Measurements from ENCODE around the gene CSGALNACT2.
"Not testable (repeated sequence)": the region's sequence is repeated elsewhere in the genome, so short reads cannot be mapped to it uniquely, and the experiment has no call there.

The CSGALNACT2 gene

DNA sequence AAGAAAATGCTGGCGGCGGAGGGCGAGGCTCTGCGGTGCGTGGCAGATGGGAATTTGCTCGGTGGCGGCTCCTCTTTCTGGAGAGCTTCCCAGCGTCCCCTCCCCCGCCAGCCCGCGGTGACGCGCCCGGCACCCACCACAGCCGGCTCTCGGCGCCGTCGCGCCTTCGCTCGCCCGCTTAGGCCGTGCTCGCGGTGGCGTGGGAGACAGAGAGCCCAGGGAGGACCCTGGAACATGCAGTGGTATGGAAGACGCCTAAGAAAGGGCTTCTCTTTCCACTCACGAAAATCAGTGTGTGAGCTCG lies 576 bp upstream of the CSGALNACT2 start:
- Histone ChIP-seq H3K4me1 (ENCODE audit: control insufficient read depth, low read depth, low read length) (no peaks in the 10 kb centered on the region), H3K27me3 (ENCODE audit: control insufficient read depth, insufficient read depth, low read length) (peaks cover 23% of the 10 kb centered on the region), H3K4me3 (ENCODE audit: low read length) (peak overlapping the region; percentile 87), H3K9ac (ENCODE audit: low read length) (peak overlapping the region; percentile 49), H3K27ac (ENCODE audit: low read length) (no peak overlapping the region), H3K9me3 (ENCODE audit: control insufficient read depth, low read depth, low read length) (no peaks in the 10 kb centered on the region), H3K36me3 (ENCODE audit: control insufficient read depth, low read depth, low read length) (no peaks in the 10 kb centered on the region)

- peaks cover 4% of the 10 kb centered on the region for H3K4me1 ChIP-seq (ENCODE audit: control insufficient read depth, low read depth, low read length)
Observed at GRCh38 chr10:43138757-43139241, 554 bp downstream of the CSGALNACT2 start.

DNA sequence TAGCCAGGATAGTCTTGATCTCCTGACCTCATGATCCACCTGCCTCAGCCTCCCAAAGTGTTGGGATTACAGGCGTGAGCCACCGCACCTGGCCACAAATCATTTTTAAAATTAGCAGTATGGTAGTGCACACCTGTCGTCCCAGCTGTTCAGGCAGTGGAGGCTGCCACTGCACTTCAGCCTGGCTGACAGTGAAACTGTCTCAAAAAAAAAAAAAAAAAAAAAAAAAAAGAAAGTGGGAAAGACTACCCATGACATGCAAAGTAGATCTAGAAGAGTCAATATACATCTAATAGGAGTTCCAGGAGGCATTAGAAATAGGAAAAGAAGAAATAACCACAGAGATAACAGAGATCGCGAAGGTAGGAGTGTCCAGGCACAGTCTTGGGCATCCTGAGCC lies 3.2 kb downstream of the CSGALNACT2 start:
- H3K9ac ChIP-seq (ENCODE audit: low read length) = no peak overlapping the region
- H3K4me1 ChIP-seq (ENCODE audit: control insufficient read depth, low read depth, low read length) = peaks cover 9% of the 10 kb centered on the region
- no peaks in the 10 kb centered on the region for H3K9me3 ChIP-seq (ENCODE audit: control insufficient read depth, low read depth, low read length)
- peaks cover 23% of the 10 kb centered on the region for H3K27me3 ChIP-seq (ENCODE audit: control insufficient read depth, insufficient read depth, low read length)
- H3K36me3 ChIP-seq (ENCODE audit: control insufficient read depth, low read depth, low read length) = no peaks in the 10 kb centered on the region
- no peak overlapping the region for H3K4me3 ChIP-seq (ENCODE audit: low read length)
- no peak overlapping the region for H3K27ac ChIP-seq (ENCODE audit: low read length)

More at GRCh38 chr10:43138757-43139241, 554 bp downstream of the CSGALNACT2 start:
- H3K27ac ChIP-seq (ENCODE audit: low read length) = no peak overlapping the region
- no peaks in the 10 kb centered on the region for H3K9me3 ChIP-seq (ENCODE audit: control insufficient read depth, low read depth, low read length)
- peak overlapping the region; percentile 87 for H3K4me3 ChIP-seq (ENCODE audit: low read length)
- peak overlapping the region; percentile 31 for H3K9ac ChIP-seq (ENCODE audit: low read length)
- H3K36me3 ChIP-seq (ENCODE audit: control insufficient read depth, low read depth, low read length) = no peaks in the 10 kb centered on the region
- H3K27me3 ChIP-seq (ENCODE audit: control insufficient read depth, insufficient read depth, low read length) = peaks cover 23% of the 10 kb centered on the region

GRCh38 chr10:43145311-43145710 lies 7.1 kb downstream of the CSGALNACT2 start:
- H3K36me3 ChIP-seq (ENCODE audit: control insufficient read depth, low read depth, low read length) = no peaks in the 10 kb centered on the region
- H3K27ac ChIP-seq (ENCODE audit: low read length) = no peak overlapping the region
- H3K9me3 ChIP-seq (ENCODE audit: control insufficient read depth, low read depth, low read length) = no peaks in the 10 kb centered on the region
- H3K9ac ChIP-seq (ENCODE audit: low read length) = no peak overlapping the region
- H3K4me3 ChIP-seq (ENCODE audit: low read length) = no peak overlapping the region
- H3K4me1 ChIP-seq (ENCODE audit: control insufficient read depth, low read depth, low read length) = peaks cover 9% of the 10 kb centered on the region
- H3K27me3 ChIP-seq (ENCODE audit: control insufficient read depth, insufficient read depth, low read length) = no peaks in the 10 kb centered on the region

GRCh38 chr10:43145936-43146335 lies 7.7 kb downstream of the CSGALNACT2 start:
- not testable (repeated sequence) for H3K9ac ChIP-seq (ENCODE audit: low read length); H3K9me3 ChIP-seq (ENCODE audit: control insufficient read depth, low read depth, low read length); H3K27me3 ChIP-seq (ENCODE audit: control insufficient read depth, insufficient read depth, low read length); H3K27ac ChIP-seq (ENCODE audit: low read length); H3K4me3 ChIP-seq (ENCODE audit: low read length); H3K4me1 ChIP-seq (ENCODE audit: control insufficient read depth, low read depth, low read length); H3K36me3 ChIP-seq (ENCODE audit: control insufficient read depth, low read depth, low read length)

DNA sequence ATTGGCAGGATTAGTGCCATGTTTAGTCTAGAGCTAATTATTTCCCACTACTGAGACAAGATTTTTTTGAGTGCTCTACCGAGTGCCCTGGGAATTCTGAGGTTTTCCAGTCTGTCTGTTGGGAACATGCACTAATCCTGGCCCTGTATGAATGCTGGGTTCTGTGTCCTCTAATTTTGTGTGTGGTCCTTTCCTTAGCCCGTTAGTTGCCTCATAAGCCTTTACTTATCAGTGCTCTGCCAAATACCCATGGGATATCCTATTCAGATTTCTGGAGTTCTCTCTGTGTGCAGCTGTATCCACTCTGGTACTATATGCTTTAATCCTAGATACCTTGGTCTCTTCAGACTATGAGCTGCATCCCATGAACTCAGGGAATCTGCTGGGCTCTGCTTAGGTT lies 13.1 kb downstream of the CSGALNACT2 start:
- no peak overlapping the region for H3K27ac ChIP-seq (ENCODE audit: low read length)

DNA sequence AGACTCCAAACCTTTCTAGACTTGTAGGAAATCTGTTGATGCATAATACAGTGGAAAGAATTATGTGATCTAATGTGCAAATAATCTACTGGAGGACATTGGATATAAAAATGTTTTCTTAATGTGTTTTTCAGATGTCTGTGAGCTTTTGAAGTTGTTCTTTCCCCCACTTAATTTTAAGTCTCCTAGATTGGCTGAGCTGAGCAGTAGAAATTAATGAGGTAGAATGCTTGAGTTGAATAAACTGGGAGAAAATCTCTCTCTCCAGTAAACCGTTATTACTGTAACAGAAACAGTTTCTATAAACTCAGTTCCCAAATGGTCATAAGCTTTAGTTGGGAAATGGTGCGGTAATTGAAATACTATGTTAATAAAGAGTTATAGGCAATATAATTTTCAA lies 15.7 kb downstream of the CSGALNACT2 start:
- Histone ChIP-seq H3K4me3 (ENCODE audit: low read length) (no peak overlapping the region), H3K36me3 (ENCODE audit: control insufficient read depth, low read depth, low read length) (no peaks in the 10 kb centered on the region), H3K27ac (ENCODE audit: low read length) (no peak overlapping the region), H3K9me3 (ENCODE audit: control insufficient read depth, low read depth, low read length) (no peaks in the 10 kb centered on the region), H3K4me1 (ENCODE audit: control insufficient read depth, low read depth, low read length) (no peaks in the 10 kb centered on the region), H3K27me3 (ENCODE audit: control insufficient read depth, insufficient read depth, low read length) (no peaks in the 10 kb centered on the region), H3K9ac (ENCODE audit: low read length) (no peak overlapping the region)

More for the DNA sequence above, 13.1 kb downstream of the CSGALNACT2 start:
- no peak overlapping the region for H3K9ac ChIP-seq (ENCODE audit: low read length)
- no peaks in the 10 kb centered on the region for H3K27me3 ChIP-seq (ENCODE audit: control insufficient read depth, insufficient read depth, low read length)
- H3K4me1 ChIP-seq (ENCODE audit: control insufficient read depth, low read depth, low read length) = no peaks in the 10 kb centered on the region
- H3K36me3 ChIP-seq (ENCODE audit: control insufficient read depth, low read depth, low read length) = no peaks in the 10 kb centered on the region
- H3K9me3 ChIP-seq (ENCODE audit: control insufficient read depth, low read depth, low read length) = no peaks in the 10 kb centered on the region
- H3K4me3 ChIP-seq (ENCODE audit: low read length) = no peak overlapping the region

- H3K4me1 ChIP-seq (ENCODE audit: control insufficient read depth, low read depth, low read length) = no peaks in the 10 kb centered on the region
- no peaks in the 10 kb centered on the region for H3K36me3 ChIP-seq (ENCODE audit: control insufficient read depth, low read depth, low read length)
- H3K4me3 ChIP-seq (ENCODE audit: low read length) = no peak overlapping the region
- no peak overlapping the region for H3K9ac ChIP-seq (ENCODE audit: low read length)
- no peaks in the 10 kb centered on the region for H3K9me3 ChIP-seq (ENCODE audit: control insufficient read depth, low read depth, low read length)
- H3K27ac ChIP-seq (ENCODE audit: low read length) = no peak overlapping the region
- H3K27me3 ChIP-seq (ENCODE audit: control insufficient read depth, insufficient read depth, low read length) = no peaks in the 10 kb centered on the region
Observed at GRCh38 chr10:43155221-43155620, 17.0 kb downstream of the CSGALNACT2 start.

- Histone ChIP-seq H3K4me1 (ENCODE audit: control insufficient read depth, low read depth, low read length) (no peaks in the 10 kb centered on the region), H3K4me3 (ENCODE audit: low read length) (no peak overlapping the region), H3K9ac (ENCODE audit: low read length) (no peak overlapping the region), H3K27ac (ENCODE audit: low read length) (no peak overlapping the region), H3K27me3 (ENCODE audit: control insufficient read depth, insufficient read depth, low read length) (no peaks in the 10 kb centered on the region), H3K36me3 (ENCODE audit: control insufficient read depth, low read depth, low read length) (no peaks in the 10 kb centered on the region), H3K9me3 (ENCODE audit: control insufficient read depth, low read depth, low read length) (no peaks in the 10 kb centered on the region)
Observed at GRCh38 chr10:43155741-43156140, 17.5 kb downstream of the CSGALNACT2 start.

DNA sequence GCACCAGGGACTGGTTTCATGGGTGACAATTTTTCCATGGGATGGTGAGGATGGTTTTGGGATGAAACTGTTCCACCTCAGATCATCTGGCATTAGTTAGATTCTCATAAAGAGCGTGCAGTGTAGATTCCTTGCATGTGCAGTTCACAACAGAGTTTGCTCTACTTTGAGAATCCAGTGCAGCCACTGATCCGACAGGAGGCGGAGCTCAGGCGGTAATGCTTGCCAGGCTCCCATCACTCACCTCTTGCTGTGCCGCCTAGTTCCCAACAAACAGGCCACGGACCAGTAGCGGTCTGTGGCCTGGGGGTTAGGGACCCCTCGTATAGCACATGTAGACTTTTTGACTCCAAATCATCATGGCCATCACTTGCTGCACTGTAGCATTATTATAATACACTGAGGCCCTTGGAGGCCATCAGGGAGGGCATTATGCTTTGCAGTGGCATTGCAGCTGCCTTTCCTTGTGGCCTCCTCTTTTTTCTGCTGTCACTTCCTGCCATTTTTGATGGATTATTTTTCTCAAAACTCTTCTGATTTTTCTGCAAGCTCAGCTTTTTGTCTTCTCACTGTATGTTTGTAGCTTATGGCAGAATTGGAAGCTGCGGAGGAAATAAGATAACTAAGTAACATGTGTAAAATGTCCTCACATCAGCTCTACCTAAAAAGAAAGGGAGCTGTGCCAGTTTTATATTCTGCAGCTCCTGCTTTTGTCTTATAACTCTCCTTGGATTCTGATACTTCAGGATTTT lies 18.5 kb downstream of the CSGALNACT2 start:
- Histone ChIP-seq H3K9ac (ENCODE audit: low read length) (no peak overlapping the region), H3K27me3 (ENCODE audit: control insufficient read depth, insufficient read depth, low read length) (no peaks in the 10 kb centered on the region), H3K27ac (ENCODE audit: low read length) (no peak overlapping the region), H3K36me3 (ENCODE audit: control insufficient read depth, low read depth, low read length) (no peaks in the 10 kb centered on the region), H3K4me1 (ENCODE audit: control insufficient read depth, low read depth, low read length) (no peaks in the 10 kb centered on the region), H3K9me3 (ENCODE audit: control insufficient read depth, low read depth, low read length) (no peaks in the 10 kb centered on the region), H3K4me3 (ENCODE audit: low read length) (no peak overlapping the region)

DNA sequence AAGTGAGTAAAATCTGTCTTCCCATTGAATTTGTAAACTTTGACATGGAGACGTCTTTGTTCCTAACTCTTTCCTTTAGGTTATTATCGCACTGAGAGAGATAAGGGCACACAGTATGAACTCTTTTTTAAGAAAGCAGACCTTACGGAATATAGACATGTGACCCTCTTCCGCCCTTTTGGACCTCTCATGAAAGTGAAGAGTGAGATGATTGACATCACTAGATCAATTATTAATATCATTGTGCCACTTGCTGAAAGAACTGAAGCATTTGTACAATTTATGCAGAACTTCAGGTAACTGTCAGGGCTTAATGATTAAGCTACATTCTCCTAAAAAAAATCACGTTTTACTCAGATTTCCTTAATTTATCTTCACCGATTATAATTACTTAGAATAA lies 20.4 kb downstream of the CSGALNACT2 start:
- Histone ChIP-seq H3K9ac (ENCODE audit: low read length) (no peak overlapping the region), H3K27ac (ENCODE audit: low read length) (no peak overlapping the region), H3K27me3 (ENCODE audit: control insufficient read depth, insufficient read depth, low read length) (no peaks in the 10 kb centered on the region), H3K4me3 (ENCODE audit: low read length) (no peak overlapping the region), H3K9me3 (ENCODE audit: control insufficient read depth, low read depth, low read length) (no peaks in the 10 kb centered on the region), H3K4me1 (ENCODE audit: control insufficient read depth, low read depth, low read length) (no peaks in the 10 kb centered on the region), H3K36me3 (ENCODE audit: control insufficient read depth, low read depth, low read length) (no peaks in the 10 kb centered on the region)
